PC-3 (cell line): ENCODE measurements around the gene CARD19. TPM values are rescaled to one million over a fixed set of nuclear protein-coding genes. Genes with fewer than 3 reads are reported as not detected.

Source experiments
- ATAC-seq: fragments of 200-7000 bp; cut with Tn5 transposase; 2 replicates; pipeline ENCODE4 v1.9.1; 2020; ENCODE audit warnings: mild to moderate bottlenecking, moderate library complexity
- BruUV-seq: library from RNA; stranded (reverse); fragments of 400-500 nt; replicated peaks from 2 replicates; lab custom pipeline; 2021; lab: Mats Ljungman, UMichigan
- CTCF ChIA-PET: fragments of 300-600 bp; sonication (Branson Sonifier 250); formaldehyde crosslinking; loops from one replicate; lab custom pipeline; 2022; ENCODE audit warnings: antibody characterized with exemption; lab: Charles Lee
- POLR2A ChIA-PET: fragments of 300-600 bp; sonication (Branson Sonifier 250); formaldehyde crosslinking; loops from one replicate; lab custom pipeline; 2022; ENCODE audit warnings: antibody characterized with exemption; ENCODE audit not compliant: unreplicated experiment; lab: Charles Lee
- DNase-seq: peaks from one replicate; pipeline ENCODE4 v3.0.0-alpha.2; 2015
- H2AFZ ChIP-seq: fragments of 300-600 bp; sonication (generic); 2 replicates; pipeline ENCODE4 v1.6.0; 2016; ENCODE audit warnings: antibody characterized with exemption, low read length
- H3F3A ChIP-seq: fragments of 300-600 bp; sonication (generic); one replicate; pipeline ENCODE4 v1.6.0; 2017; ENCODE audit warnings: antibody characterized with exemption, low read length, control low read depth, mild to moderate bottlenecking; ENCODE audit not compliant: unreplicated experiment
- H3K27ac ChIP-seq: fragments of 300-600 bp; sonication (generic); 2 replicates; pipeline ENCODE4 v1.5.1; 2016; ENCODE audit warnings: mild to moderate bottlenecking, low read length
- H3K27me3 ChIP-seq: fragments of 300-600 bp; sonication (generic); 2 replicates; pipeline ENCODE4 v1.6.1; 2016; ENCODE audit warnings: low read length, mixed read lengths
- H3K36me3 ChIP-seq: fragments of 300-600 bp; sonication (generic); 2 replicates; pipeline ENCODE4 v1.6.1; 2016; ENCODE audit warnings: low read depth, mixed run types, low read length, mixed read lengths
- H3K4me1 ChIP-seq: fragments of 300-600 bp; sonication (generic); 2 replicates; pipeline ENCODE4 v1.5.1; 2016; ENCODE audit warnings: low read length; ENCODE audit not compliant: insufficient read depth
- H3K4me2 ChIP-seq: fragments of 300-600 bp; sonication (generic); 2 replicates; pipeline ENCODE4 v1.6.0; 2016; ENCODE audit warnings: low read length
- H3K4me3 ChIP-seq: fragments of 300-600 bp; sonication (generic); 2 replicates; pipeline ENCODE4 v1.5.1; 2016; ENCODE audit warnings: mild to moderate bottlenecking, low read length, mixed read lengths
- H3K79me2 ChIP-seq: fragments of 300-600 bp; sonication (generic); 2 replicates; pipeline ENCODE4 v1.6.1; 2017; ENCODE audit warnings: low read length, mixed read lengths
- H3K9ac ChIP-seq: fragments of 300-600 bp; sonication (generic); 2 replicates; pipeline ENCODE4 v1.6.0; 2016; ENCODE audit warnings: mild to moderate bottlenecking, low read length
- H3K9me2 ChIP-seq: fragments of 300-600 bp; sonication (generic); replicated peaks from 2 replicates; pipeline ENCODE4 v1.6.1; 2016; ENCODE audit warnings: mixed run types, low read length, mixed read lengths
- H3K9me3 ChIP-seq: fragments of 300-600 bp; sonication (generic); 2 replicates; pipeline ENCODE4 v1.6.1; 2016; ENCODE audit warnings: low read length, mixed read lengths
- H4K20me1 ChIP-seq: fragments of 300-600 bp; sonication (generic); 2 replicates; pipeline ENCODE4 v1.6.1; 2016; ENCODE audit warnings: low read length, mixed read lengths
- EZH2 ChIP-seq: fragments of 300-600 bp; sonication (generic); IDR thresholded peaks from one replicate; pipeline ENCODE4 v1.6.1; 2017; ENCODE audit warnings: antibody characterized with exemption, mild to moderate bottlenecking, low read length; ENCODE audit not compliant: unreplicated experiment
- EZH2phosphoT487 ChIP-seq: fragments of 300-600 bp; sonication (generic); IDR thresholded peaks from 2 replicates; pipeline ENCODE4 v1.6.1; 2018; ENCODE audit warnings: mild to moderate bottlenecking, antibody characterized with exemption, low read length, borderline replicate concordance
- intact Hi-C: fragments of 100-400 bp; cut with micrococcal nuclease; formaldehyde crosslinking; loops from 2 replicates; pipeline ENCODE4 v1.9.0; 2023
- total RNA-seq: library from RNA; depleted of rRNA; stranded (reverse); fragments of >200 nt; gene quantifications from 2 replicates; pipeline ENCODE4 v1.2.3, GENCODE V29; 2014
- TF ChIP-seq, protein P1 (sequence below): fragments of 300-600 bp; sonication (generic); conservative IDR thresholded peaks from 2 replicates; pipeline ENCODE4 v1.5.1; 2017; ENCODE audit warnings: antibody characterized with exemption, low read depth, mild to moderate bottlenecking, low read length

Gene CARD19
- total RNA-seq, 1 experiment from 2014 or later = 68.6 TPM

DNA sequence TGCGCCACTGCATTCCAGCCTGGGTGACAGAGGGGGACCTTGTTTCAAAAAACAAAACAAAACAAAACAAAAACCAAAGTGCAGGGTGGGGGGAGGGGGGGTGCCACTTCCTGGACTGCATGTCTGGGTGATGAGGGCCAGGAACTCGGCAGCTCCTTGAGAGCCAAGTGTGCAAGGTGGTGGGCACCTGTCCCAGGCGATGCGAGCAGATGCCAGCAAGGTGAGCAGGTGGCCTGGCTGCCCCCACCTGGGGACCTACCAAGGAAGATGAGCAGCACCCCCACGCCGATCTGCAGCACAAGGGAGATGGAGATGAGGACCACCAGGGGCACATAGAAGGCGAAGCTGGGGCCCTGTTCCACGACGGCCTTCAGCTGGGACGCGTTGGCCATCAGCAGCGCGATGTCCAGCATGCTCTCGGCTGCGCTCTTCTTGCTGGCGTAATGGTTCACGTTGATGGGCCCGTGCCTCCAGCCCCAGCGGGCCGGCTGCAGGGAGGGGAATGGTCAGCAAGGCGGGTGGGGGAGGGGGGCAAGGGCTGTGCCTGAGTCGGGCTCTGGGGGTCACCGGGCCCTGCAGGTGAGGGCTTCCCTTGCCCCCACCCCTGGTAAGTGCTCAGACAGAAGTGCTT lies 30.2 kb downstream of the CARD19 start:
- intact Hi-C loops = no loop called here
- ATAC-seq = no peak
- BruUV-seq = no TSS peak

DNA sequence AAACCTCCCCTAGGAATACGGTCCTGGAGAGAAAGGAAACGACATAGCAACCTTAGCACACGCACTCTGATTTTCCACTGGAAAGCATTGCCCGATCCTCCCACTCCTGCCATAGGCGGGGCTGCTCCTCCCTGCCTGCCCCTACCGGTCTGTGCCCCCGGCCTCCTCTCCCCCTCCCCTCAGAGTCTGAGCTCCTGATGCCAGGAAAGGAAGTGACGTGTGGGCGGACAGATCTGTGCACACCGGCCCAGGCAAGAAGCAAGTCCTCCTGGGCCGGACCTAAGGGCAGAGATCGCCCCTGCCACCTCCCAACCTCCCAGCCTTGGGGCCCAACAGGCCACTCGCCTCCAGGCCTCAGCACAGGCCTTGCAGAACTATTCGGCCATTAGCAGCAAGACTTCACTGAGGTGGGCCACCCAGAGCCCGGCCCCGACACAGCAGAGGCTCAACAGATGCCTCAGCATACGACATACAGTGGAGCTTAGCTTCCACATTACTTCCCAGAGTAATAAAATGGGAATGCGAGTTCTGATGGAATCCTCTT lies 30.9 kb downstream of the CARD19 start:
- no TSS peak for BruUV-seq
- ChIA-PET POLR2A (no interaction called here), CTCF (no interaction called here)
- ATAC-seq (no peak), DNase-seq (no peak)
- Histone ChIP-seq H3K4me1 (no peaks in the 10 kb centered on the region), H3K9me2 (no peaks in the 10 kb centered on the region), H3F3A (no peaks in the 10 kb centered on the region), H3K9ac (no peak overlapping the region), H3K4me3 (no peak overlapping the region), H3K27ac (no peak overlapping the region), H3K9me3 (no peaks in the 10 kb centered on the region), H3K79me2 (peaks cover 4% of the 10 kb centered on the region; the same call in 1 of the 2 replicates), H4K20me1 (no peaks in the 10 kb centered on the region), H3K4me2 (no peak overlapping the region), H3K27me3 (no peaks in the 10 kb centered on the region), H3K36me3 (no peaks in the 10 kb centered on the region), H2AFZ (no peak overlapping the region)
- intact Hi-C loops = no loop called here
- no peak for TF ChIP-seq EZH2
- TF ChIP-seq EZH2phosphoT487 = no peak
- TF ChIP-seq, protein P1, sequence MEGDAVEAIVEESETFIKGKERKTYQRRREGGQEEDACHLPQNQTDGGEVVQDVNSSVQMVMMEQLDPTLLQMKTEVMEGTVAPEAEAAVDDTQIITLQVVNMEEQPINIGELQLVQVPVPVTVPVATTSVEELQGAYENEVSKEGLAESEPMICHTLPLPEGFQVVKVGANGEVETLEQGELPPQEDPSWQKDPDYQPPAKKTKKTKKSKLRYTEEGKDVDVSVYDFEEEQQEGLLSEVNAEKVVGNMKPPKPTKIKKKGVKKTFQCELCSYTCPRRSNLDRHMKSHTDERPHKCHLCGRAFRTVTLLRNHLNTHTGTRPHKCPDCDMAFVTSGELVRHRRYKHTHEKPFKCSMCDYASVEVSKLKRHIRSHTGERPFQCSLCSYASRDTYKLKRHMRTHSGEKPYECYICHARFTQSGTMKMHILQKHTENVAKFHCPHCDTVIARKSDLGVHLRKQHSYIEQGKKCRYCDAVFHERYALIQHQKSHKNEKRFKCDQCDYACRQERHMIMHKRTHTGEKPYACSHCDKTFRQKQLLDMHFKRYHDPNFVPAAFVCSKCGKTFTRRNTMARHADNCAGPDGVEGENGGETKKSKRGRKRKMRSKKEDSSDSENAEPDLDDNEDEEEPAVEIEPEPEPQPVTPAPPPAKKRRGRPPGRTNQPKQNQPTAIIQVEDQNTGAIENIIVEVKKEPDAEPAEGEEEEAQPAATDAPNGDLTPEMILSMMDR = no peak

More for the DNA sequence above, 30.2 kb downstream of the CARD19 start:
- Histone ChIP-seq H4K20me1 (no peaks in the 10 kb centered on the region), H2AFZ (no peak overlapping the region), H3K4me2 (no peak overlapping the region), H3K9me2 (no peaks in the 10 kb centered on the region), H3K9ac (no peak overlapping the region), H3K9me3 (no peaks in the 10 kb centered on the region), H3K27me3 (no peaks in the 10 kb centered on the region), H3K27ac (no peak overlapping the region), H3K4me1 (no peaks in the 10 kb centered on the region), H3K36me3 (no peaks in the 10 kb centered on the region), H3K4me3 (no peak overlapping the region), H3F3A (no peaks in the 10 kb centered on the region), H3K79me2 (no peaks in the 10 kb centered on the region)
- ChIA-PET CTCF (no interaction called here), POLR2A (no interaction called here)
- TF ChIP-seq EZH2phosphoT487 (no peak), EZH2 (no peak)
- TF ChIP-seq, protein P1 = no peak
- DNase-seq = no peak

DNA sequence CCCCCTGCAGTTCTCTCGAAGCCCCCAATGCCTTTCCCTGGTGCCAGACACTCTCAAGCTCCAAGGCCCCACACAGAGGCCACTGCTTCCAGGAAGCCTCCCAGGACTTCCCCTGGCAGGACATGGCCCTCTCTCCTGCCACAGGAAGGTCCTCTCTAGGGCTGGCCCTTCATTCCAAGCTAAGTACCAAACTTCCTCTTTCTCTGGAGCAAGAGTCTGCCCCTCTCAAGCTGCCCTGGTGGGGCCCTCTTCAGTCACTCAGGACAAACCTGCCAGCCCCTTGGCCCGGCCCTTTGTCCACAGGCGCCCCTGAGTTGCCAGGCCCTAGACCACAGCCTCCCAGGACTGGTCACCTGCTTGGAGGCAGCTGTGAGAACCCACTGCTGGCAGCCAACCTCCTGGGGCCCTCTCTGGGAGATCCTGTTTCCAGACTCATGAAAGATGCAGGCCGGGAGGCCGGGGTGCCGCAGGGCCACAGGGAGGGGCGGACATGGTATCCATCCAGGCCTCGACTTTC lies 31.4 kb downstream of the CARD19 start:
- H3K27ac ChIP-seq = no peak overlapping the region
- BruUV-seq = no TSS peak
- H3K9me2 ChIP-seq = no peaks in the 10 kb centered on the region
- ATAC-seq = no peak
- H3K4me2 ChIP-seq = no peak overlapping the region
- H3K79me2 ChIP-seq = peaks cover 9% of the 10 kb centered on the region; the same call in 1 of the 2 replicates
- H3K36me3 ChIP-seq = no peaks in the 10 kb centered on the region
- CTCF ChIA-PET = no interaction called here
- no peaks in the 10 kb centered on the region for H3K27me3 ChIP-seq
- TF ChIP-seq, protein P1 = no peak
- no peak for TF ChIP-seq EZH2
- no peak for TF ChIP-seq EZH2phosphoT487
- H3K4me3 ChIP-seq = no peak overlapping the region
- H3K9me3 ChIP-seq = no peaks in the 10 kb centered on the region
- H3F3A ChIP-seq = no peaks in the 10 kb centered on the region
- POLR2A ChIA-PET = no interaction called here
- DNase-seq = no peak
- no peak overlapping the region for H2AFZ ChIP-seq
- H4K20me1 ChIP-seq = no peaks in the 10 kb centered on the region
- H3K4me1 ChIP-seq = peaks cover 3% of the 10 kb centered on the region; the same call in 1 of the 2 replicates
- H3K9ac ChIP-seq = no peak overlapping the region
- intact Hi-C loops = no loop called here
